ENCODE measurements around the gene NPB.

Gene NPB

GRCh38 chr17:81869221-81870130 is 32.6 kb upstream of the NPB start:
- DNase-seq: peak in 6 of 51 donors; percentile 13 to 34 (median 25)

GRCh38 chr17:81870131-81870980 is 31.7 kb upstream of the NPB start:
- peak in 2 of 51 donors; percentile 2 to 16 for DNase-seq

DNA sequence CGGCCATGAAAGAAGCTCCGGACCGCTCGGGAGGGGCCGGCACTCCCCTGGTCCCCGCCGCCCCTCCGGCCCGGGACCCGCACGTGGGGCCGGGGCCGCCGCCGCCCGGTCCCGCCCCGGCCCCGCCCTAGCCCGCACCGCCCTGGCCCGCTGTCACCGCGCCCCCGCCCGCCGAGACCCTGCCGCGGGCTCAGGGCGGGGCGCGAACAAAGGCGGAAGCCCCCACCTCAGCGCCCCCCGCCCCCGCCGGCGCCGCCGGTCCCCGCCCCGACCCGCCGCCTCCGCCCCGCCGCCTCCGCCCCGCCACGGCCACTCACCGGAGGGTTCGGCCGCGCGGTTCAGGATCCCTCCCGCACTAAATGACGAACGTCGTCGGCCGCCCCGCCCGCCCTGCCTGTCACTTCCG is 31.1 kb upstream of the NPB start, which contains the start of gene ARHGDIA:
TSS of gene ARHGDIA (minus strand) at position 357 of the 406 bp plus-strand sequence. CDS start 1,407 bp downstream, outside the sequence.
- DNase-seq: no peak

- peak; percentile 58 to 95 (median 85) for DNase-seq
Observed at GRCh38 chr17:81871387-81872230, 30.4 kb upstream of the NPB start.

DNA sequence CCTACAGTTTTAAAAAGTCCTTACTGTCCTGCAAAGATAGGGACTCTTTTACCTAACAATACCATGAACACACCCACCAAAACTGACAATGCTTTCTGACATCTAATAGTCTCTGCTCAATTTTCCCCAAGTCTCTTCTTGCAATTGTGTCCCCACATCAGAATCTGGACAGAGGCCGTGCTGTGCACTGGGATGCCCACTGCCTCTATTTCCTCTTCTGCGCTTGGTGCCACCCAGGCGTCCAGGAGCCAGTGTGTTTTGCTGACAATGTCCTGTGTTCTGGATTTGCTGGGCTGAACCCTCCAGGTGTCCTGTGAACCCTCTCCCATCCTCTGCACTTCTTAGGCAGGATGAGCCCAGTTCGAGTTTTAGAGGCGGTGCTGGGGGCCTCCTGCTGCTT is 24.5 kb upstream of the NPB start:
- DNase-seq: no peak

DNA sequence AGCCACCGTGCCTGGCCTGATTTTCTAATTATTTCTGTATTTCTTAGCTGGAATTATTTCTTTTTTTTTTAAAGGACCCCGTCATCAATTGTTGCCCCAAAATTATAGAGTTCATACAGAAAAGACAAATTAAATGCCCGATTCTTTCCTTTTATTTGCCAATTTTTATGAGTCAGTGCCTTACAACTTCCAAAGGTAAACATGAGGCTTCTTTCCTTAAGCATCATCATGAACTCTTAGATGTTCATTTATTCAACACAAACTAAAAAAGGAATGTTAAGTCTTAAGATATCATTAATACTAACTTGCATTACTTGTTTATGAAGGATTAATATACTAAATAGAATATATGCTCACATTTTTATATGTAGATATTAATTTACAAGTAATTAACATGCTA is 23.7 kb upstream of the NPB start:
- no peak for DNase-seq

DNA sequence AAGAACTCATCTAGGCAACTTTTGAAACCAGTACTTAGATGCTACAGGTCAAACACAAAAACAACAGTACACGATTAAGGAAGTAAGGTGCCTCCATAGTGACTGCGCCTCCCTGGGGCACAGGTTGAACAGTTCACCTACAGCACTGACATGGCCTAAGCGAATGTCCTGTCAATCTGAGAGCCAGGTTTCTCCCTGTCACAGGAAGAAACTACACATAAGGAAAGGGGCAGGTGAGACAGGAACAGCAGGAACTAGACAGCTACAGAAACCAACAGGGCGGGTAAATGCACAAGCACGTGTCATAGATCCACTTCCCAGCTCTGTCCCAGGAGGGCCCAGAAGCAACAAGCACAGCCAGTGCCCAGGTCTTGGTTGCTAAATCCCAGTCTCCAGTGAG is 22.9 kb upstream of the NPB start:
- DNase-seq: no peak

GRCh38 chr17:81884520-81884919 is 17.5 kb upstream of the NPB start:
- no peak for DNase-seq

DNA sequence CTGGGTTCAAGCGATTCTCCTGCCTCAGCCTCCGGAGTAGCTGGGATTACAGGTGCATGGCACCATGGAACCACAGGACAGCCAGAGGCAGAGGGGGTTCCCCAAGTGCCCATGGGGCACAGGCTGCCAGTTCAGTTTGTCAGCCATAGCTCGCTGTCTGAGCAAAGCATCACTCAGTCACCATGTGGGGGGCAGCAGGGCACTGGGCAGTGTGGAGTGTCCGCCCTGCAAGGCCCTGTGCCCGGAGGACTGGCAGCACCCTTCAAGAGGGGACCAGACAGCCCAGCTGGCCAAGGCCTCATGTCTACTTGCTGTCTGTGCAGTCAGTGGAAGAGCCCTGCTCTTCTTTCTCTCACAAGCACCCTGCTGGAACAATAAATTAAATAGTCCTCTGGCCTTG is 17.1 kb upstream of the NPB start:
- DNase-seq: no peak

DNA sequence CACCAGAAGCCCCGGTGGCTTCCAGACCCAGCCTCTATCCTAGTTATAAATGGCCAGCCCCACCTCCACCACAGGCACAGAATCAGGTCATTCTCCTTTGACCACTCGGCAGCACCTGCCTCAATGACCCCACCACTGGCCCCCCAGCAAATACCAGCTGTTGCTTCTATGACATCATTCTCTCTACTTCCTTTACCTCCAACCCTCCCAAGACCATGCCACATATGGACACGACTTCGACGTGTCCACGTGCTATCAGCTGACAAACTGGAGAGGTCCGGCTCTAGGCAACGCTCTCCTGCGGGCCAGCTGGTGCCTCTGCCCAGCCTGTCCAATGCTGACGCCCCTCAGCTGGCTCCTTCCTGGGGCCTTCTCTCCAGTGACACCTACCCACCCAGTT is 16.6 kb upstream of the NPB start:
- DNase-seq: no peak

GRCh38 chr17:81885869-81886548 is 16.0 kb upstream of the NPB start:
- peak in 1 of 51 donors; percentile 48 for DNase-seq

DNA sequence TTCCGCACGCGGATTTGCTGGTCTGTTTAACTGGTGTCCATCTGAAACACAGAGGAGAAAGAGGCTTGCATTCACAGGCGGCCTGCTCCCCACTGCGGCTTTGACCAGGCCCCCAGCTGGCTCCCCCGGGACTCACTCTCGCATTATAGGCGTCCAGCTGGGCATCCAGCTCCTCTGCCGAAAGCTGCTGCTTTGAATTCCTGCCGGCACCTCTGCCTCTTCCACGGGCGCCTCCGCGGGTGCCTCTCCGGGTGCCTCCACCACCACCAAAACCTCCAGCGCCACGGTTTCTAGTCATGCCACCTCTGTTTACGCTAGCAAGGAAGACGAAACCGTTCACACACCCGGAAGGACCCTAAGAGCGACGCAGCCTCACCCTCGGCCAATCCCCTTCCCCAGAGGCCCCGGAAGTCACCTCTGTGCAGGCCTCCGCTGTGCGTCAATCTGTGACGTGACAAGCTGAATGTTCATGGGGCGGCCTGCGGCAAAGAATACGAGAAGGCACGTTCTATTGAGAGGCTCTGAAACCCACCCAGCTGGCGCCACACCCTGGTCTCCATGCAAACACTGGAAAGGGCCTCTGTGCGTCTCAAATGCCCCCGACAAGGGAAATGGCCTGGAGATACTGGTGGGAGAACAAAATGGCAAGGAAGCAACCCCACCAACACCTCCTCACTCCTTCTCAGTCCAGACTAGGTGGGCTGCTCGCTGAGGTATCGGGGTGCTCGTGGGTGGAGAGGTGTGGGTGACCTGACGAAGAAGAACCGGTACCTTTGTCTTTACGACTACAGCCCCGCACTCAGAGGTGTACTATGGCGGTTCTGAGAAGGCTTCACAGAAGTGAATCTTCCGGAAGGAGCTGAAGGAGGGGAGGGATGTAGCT is 13.7 kb upstream of the NPB start:
- no peak for DNase-seq

DNA sequence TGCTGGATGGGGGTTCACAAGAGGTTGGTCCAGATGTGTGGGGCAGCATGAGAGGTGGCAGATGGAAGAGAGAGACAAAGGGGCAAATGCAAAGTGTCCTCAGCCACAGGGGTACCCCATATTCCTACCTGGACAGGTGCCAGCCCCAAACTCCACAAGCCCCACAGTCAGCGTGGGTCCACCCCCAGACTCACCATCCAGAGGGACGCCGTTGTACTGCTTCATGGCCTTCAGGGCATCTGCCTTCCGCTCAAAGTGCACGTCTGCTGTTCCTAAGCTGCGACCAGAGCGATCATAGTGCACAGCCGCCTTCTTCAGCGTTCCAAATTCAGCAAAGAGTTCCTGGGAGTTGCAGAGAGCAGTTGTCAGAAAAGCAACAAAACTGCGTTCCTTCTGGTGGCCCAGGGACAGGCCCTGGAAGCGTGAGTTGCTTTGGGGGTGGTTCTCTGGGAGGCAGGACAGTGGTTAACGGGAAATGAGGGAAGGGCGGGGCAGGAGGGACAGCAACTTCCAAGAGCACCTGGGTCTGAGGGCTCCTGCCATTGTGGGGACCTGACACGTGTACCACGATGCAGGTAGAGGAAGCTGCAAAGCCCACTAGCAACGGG is 12.9 kb upstream of the NPB start:
- no peak for DNase-seq

DNA sequence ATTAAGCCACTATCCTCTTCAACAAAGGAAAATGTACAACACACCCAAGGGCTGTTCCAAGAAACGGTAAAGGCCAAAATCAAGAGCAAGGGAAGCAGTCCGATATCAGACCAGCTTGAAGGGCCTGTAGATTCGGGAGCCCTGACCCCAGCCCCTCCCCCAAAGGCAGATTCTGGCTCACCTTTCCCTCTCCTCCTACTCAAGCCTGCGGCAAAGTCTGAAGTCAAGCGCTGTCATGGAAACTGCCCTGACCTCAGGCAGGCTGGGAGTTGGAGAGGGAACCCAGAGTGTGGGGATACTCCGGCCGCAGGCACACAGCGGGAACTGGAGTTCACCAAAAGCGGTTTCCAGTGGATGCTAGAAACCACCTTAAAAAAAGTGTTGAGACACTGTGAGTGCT is 12.4 kb upstream of the NPB start:
- no peak for DNase-seq

DNA sequence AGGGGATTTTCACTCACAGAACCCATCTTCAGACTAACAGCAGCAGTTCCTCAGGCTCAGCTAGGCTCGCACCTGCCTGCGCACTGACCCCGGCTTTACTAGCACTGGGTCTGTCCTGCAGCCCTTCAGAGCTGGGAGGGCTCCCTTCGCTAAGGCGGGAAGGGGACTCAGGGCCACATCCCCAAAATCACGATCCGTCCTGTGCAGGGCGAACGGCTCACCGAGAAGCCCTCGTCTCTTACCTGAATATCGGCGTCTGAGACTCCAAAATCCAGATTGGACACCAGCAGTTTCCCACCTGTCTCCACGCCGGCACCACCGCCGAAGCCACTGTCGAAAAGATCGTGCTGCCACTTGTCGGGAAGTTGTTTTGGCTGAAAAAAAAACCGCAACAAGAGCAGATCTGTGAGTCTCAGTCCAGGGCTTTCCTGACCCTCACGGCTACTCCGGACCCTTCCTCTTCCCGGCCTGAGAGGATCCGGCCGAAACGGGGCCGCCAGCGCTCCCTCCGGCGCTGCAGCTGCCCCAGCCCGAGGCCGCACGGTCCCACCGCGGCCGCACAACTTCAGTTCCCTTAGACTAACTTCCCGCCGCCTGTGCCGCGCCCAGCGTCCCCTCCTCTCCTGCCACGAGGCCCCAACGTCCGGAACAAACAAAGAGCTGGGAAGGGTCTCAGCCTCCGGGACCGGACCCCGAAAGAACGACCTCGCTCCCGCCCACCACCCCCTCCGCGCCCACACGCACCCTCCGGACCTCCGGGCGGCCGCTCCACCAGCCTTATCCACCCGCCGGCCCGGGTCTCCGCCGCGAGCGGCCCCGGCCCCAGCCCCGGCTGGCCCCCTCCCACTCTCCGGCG is 11.4 kb upstream of the NPB start:
- DNase-seq: no peak

DNA sequence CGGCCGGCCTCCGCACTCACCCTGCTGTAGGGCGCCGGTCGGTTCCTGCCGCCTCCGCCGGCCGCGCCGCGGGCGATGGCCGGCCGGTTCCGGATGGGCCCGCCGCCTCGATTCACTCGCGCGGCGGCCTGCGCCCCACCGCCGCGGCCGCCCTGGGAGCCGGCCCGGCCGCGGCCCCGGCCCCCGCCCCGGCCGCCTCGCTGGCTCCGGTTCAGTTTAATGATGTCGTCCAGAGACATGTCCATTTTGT is 10.8 kb upstream of the NPB start:
- no peak for DNase-seq

DNA sequence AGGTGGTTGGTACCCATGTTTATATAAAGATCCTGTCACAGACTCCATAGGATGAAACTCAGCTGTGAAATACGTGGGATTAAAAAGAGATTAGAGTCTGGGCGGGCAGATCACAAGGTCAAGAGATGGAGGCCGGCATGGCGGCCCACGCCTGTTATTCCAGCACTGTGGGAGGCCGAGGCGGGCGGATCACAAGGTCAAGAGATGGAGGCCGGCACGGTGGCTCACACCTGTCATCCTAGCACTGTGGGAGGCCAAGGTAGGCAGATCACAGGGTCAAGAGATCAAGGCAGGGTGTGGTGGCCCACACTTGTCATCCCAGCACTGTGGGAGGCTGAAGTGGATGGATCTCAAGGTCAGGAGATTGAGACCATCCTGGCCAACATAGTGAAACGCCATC is 6.6 kb upstream of the NPB start:
- no peak for DNase-seq

- DNase-seq: peak in 1 of 51 donors; percentile 57
Observed at GRCh38 chr17:81898029-81898866, 3.8 kb upstream of the NPB start.

All from hypothalamus (tissue), 51 donors.